D721Med (cell line): ENCODE measurements around the gene UST.

Experiments
- DNase-seq: peaks from one replicate; pipeline ENCODE4 v3.0.0; 2011; ENCODE audit warnings: low spot score; ENCODE audit not compliant: insufficient read length
- FAIRE-seq: peaks from 2 replicates; lab custom pipeline; 2011; peaks lifted over from hg19 to GRCh38; lab: Jason Lieb, UNC
- TF ChIP-seq, protein P1 (sequence below): IDR thresholded peaks from 2 replicates; pipeline ENCODE4 v1.5.1; 2012; ENCODE audit warnings: mild to moderate bottlenecking, control low read depth; ENCODE audit not compliant: insufficient read depth; ENCODE audit errors: missing control alignments

UST gene

DNA sequence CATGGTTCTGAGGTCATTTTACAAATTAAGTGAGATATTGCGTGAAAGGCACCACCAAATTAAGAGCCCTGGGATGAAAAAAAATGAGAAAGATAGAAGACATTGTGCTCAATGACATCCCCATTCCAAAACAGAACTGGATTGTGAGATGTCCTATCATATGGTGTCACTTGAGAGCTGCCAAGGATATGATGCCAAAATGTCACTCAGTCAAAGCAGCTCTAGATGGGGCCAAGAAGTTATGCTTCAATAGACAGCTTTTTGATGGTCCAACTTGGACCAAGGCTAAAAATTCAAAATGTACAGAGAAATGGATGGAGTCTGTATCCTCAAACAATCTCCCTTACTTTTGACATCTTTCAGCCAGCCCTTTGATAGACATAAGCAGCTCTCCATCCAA is 180.8 kb downstream of the UST start:
- FAIRE-seq (no peak), DNase-seq (no peak)
- TF ChIP-seq, protein P1, sequence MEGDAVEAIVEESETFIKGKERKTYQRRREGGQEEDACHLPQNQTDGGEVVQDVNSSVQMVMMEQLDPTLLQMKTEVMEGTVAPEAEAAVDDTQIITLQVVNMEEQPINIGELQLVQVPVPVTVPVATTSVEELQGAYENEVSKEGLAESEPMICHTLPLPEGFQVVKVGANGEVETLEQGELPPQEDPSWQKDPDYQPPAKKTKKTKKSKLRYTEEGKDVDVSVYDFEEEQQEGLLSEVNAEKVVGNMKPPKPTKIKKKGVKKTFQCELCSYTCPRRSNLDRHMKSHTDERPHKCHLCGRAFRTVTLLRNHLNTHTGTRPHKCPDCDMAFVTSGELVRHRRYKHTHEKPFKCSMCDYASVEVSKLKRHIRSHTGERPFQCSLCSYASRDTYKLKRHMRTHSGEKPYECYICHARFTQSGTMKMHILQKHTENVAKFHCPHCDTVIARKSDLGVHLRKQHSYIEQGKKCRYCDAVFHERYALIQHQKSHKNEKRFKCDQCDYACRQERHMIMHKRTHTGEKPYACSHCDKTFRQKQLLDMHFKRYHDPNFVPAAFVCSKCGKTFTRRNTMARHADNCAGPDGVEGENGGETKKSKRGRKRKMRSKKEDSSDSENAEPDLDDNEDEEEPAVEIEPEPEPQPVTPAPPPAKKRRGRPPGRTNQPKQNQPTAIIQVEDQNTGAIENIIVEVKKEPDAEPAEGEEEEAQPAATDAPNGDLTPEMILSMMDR, result no peak

DNA sequence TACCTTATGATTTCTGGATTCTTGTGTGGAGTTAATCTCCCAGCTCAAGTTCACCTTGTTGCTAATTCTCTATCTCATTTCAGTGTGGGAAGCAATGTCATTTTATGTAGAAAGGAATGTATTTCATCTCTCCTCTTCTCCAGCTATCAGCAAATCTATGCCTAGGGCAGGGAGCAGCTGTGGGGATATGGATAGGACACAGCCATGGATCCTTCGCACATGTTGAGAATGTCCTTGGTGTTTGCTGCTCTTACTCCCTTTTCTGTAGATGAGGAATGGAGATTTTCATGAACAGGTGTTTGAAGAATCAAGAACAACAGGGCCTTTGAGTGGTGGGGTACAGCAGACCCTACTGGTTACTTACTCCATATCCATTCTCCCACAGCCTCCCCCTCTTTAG is 182.0 kb downstream of the UST start:
- FAIRE-seq (no peak), DNase-seq (no peak)
- TF ChIP-seq, protein P1, result no peak

DNA sequence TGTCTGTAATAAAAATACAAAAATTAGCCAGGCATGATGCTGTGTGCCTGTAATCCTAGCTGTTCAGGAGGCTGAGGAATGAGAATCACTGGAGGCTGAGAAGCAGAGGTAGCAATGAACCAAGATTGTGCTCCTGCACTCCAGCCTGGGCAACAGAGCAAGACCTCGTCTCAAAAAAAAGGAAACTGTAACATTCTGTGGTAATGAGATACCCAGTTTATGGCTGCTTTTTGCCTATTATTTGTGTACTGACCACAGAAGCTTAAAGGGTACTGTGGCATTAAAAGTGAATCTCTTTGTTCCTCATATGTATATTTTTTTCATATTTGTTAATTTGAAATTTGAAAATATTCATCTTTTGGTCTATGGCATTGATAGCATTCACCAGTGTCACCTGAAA is 185.4 kb downstream of the UST start:
- TF ChIP-seq, protein P1, result no peak
- no peak for FAIRE-seq
- no peak for DNase-seq

DNA sequence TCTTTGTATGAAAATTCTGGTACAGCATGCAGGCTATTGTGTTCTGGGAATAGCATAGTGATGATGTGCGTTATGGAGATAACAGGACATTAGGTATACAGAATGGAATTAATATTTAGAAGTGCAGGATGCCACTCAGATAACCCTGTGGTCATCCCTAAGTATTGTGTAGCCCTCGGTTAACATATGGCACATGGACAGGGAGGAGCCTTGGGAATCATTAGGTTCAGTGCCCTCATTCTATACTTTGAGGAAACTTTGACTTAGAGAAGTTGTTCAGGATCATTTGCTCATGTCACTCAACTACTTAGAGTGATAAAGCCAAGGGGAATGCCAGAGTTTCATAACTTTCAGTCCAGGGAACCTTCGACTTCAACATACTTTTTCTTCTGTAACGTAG is 185.9 kb downstream of the UST start:
- FAIRE-seq (no peak), DNase-seq (no peak)
- TF ChIP-seq, protein P1, result no peak

DNA sequence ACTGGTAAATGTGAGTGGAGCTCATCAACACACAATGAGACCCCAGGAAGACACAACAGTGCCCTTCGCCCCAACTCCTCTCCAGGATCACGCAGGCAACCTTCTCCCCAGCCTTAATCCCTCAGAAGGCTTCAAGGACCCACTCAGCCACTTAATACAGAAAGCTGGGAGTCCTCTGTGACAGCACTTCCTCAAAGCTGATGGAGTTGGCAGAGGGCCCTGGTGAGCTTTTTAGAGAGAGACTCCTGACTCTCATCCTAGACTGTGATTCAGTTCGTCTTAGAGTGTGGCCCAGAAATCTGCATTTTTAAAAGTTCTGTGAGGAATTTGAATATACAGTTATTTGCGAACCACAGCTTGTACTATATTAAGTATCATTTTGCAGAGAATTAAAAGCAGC is 187.7 kb downstream of the UST start:
- TF ChIP-seq, protein P1, result no peak
- DNase-seq (no peak), FAIRE-seq (no peak)

DNA sequence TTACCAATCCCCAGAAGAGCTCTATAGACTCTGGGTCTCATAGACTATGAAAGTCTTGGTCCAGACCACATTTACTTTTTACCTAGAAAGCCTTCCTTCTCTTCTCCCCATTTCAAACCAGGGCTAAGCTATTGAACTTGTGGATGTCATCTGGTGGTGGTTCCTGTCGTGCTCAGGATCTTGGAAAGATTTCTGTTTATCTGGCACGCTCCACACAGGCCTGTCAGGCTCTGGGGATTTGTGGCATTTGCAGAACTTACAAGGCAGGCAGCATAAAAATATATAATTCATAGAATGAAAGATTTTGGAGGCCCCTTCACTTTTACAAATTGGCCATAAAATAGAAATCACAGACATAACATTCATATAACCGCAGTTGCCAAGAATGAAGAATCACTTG is 188.1 kb downstream of the UST start:
- TF ChIP-seq, protein P1, result no peak
- FAIRE-seq (no peak), DNase-seq (no peak)

DNA sequence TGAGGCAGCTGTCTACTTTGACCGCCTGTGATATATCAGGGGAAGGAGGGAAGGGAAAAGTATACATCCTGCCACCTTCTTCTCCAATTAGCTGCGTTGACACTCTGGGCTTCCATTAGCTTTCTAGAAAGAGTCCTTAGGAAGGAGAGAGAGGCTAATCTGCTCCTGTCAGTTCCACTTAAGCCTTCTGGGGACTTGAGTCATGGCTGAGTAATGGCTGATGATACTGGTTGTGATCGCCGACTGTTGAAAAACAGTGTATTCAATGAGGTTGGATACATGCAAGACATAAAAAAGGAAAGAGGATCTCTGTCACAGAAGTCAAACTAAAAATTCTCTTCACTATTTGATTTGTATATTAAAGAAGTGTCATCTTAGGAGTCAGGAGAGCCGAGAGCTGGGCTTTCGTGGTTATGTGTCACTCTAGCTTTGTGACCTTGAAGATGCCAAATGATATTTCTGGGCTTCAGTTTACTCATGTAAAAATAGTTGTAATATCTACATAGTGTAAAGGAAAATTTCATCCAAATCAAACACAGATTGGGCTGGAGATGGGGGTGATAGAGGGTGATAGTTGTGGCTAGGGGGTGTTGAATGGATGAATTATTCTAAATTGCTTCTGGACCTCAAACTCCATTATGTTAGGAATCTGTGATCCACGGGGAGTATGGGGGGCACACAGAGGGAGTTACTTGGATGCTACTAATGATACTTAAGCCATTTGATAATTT is 189.0 kb downstream of the UST start:
- FAIRE-seq (no peak), DNase-seq (no peak)
- TF ChIP-seq, protein P1, result no peak
